ENCODE measurements around the gene MKNK2.

Gene MKNK2

DNA sequence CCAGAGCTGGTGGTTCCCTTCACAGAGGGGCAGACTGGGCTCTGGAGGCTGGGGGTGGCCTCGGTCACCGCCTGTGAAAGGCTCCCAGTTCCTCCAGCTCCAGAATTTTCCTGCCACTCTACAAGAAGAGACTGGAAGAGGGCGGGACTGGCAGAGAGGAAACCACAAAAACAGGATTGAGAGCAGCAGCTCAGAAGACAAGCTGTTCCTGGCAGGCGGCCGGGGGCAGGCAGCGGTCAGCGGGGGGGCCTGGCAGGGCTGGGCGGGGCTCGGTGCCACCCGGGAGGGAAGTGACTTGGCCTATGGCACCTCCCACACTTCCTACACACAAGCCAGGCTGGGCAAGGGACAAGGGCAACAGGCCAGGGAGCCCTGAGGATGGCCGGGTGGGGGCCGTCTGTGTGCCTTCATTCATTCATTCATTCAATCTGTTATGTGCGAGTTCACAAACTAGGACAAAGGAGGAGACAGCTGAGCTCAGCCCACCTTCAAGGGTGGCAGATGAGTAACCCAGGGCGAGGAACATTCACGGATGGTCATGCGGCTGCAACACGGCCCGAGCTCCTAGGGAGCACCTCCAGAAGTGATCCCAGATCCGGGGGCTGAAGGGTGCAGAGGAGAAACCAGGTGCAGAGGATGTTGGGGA, 18.6 kb downstream of the MKNK2 start:
- DNase-seq (ENCODE audit: low read depth, low spot score), result peak; percentile 96

DNA sequence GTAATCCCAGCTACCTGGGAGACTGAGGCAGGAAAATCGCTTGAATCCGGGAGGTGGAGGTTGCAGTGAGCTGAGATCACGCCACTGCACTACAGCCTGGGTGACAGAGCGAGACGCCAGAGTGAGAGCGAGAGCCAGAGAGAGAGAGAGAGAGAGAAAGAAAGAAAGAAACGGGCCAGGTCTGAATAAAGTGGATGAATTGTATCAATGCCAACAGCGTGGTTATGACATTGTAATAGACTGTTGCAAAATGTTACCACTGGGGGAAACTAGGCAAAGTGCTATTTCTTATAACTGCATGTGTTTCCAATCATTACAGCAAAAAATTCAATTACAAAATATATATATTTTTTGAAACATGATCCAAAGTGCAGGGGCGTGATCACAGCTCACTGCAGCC, 23.7 kb downstream of the MKNK2 start:
- DNase-seq (ENCODE audit: low read depth, low spot score), result peak; percentile 64

DNA sequence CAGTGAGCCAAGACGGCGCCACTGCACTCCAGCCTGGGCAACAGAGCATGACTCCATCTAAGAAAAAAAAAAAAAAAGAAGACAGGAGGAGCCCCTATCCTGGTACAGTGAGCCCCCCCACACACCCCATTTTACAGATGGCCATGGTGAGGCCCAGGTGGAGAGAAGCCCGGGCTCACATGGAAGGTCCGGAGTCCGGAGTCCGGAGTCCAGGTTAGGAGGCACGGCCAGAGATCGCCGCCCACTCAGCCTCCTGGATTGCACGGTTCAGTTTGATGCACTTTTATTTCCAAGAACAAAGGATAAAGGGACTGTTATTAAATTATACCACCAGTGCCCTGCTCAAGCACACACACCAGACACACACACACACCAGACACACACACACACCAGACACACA, 24.3 kb downstream of the MKNK2 start:
- DNase-seq (ENCODE audit: low read depth, low spot score), result no peak

DNA sequence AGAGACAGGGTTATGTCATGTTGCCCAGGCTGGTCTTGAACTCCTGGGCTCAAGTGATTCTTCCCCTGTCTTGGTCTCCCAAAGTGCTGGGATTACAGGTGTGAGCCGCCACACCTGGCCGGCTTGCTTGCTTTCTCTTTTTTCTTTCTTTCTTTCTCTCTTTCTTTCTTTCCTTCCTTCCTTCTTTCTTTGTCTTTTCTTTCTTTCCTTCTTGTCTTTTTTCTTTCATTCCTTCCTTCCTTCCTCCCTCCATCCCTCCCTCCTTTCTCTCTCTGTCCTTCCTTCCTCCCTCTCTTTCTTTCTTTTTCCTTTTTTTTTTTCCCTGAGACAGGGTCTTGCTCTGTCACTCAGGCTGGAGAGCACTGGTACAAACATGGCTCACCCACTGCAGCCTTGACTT, 28.8 kb downstream of the MKNK2 start:
- no peak for DNase-seq (ENCODE audit: low read depth, low spot score)

DNA sequence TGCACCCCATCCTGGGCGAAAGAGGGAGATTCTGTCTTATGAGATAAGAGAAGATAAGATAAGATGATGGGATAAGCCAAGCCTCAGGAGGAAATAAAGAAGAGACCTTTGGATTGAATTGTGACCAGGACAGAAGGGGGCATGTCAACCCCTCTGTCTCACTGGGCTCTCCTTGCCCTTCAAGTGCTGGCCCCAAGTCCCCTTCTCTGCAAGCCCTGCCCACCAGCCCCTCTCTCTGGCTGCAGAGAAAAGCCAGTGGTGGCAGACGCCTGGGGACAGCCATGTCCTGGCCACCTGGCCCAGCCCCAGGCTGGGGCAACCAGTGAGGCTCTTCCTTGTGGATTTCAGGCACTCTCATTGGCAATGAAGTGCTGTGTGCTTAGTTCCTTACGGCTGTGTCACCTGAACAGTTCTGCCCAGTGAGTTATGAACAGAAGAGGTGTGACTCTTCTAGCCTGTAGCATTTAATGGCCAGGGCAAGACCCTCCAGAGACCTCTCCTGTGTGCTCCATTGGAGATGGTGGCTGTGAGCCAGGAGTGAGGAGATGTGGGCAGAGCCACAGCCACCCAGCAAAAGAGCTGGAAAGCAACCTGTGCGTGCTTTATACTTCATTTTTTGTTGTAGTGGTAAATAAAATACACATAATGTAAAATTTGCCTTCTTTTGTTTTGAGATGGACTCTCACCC, 29.4 kb downstream of the MKNK2 start:
- no peak for DNase-seq (ENCODE audit: low read depth, low spot score)

DNA sequence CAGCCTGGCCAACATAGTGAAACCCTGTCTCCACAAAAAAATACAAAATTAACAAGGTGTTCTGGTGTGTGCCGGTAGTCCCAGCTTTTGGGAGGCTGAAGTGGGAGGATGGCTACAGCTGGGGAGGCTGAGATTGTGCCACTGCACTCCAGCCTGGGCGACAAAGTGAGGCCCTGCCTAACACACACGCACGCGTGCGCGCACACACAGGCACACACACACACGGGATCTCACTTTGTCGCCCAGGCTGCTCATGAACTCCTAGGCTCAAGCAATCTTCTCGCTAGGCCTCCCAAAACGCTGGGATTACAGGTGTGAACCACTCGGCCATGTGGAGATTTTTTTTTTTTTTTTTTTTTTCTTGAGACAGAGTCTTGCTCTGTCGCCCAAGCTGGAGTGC, 32.3 kb downstream of the MKNK2 start:
- DNase-seq (ENCODE audit: low read depth, low spot score), result no peak

DNA sequence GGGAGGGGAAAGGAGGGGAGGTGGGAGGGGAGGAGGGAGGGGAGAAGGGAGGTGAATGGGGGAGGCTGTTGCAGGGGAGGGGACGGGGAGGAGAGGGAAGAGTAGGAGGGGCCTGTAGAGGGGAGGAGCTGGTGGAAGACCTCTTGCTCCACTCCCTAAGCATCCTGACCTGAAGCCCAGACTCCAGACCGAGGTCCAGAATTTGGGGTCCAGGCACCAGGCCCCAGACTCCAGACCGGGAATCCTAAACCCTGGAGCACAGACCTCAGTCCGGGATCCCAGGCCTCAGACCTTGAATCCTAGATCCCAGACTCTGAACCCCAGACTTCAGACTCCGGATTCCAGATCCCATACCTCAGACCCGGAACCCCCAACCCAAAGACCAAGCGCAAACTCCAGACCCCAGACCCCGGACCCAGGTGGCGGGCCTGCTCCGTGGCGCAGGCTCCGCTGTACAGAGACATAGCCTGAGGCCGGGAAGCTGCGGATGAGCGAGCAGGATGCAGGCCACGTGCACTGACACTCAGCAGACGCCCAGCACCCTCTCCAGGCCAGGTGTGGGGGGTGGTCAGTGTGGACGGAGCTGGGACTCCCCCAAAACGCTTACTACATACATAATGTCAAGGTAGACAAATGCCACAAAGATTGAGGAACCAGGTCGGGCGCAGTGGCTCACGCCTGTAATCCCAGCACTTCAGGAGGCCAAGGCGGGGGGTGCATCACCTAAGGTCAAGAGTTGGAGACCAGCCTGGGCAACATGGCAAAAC, 34.8 kb downstream of the MKNK2 start:
- DNase-seq (ENCODE audit: low read depth, low spot score), result peak; percentile 81

DNA sequence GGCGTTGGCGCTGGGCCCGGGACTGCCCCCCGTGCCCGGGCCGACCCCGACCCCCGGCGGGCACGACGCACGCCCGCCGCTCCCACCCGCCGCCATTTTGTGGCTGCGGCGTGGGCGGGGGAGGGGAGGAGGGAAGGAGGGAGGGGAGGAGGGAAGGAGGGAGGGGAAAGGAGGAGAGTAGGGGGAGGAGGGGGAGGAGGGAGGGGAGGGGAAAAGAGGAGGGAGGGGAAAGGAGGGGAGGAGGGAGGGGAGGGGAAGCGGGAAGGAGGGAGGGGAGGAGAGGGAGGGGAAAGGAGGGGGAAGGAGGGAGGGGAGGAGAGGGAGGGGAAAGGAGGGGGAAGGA, 35.5 kb downstream of the MKNK2 start, which contains the start of gene BTBD2:
Gene BTBD2 (minus strand): TSS at position 107 of the 343 bp plus-strand sequence. CDS start 11 bp downstream, at position 96.
- DNase-seq (ENCODE audit: low read depth, low spot score), result peak; percentile 78

DNA sequence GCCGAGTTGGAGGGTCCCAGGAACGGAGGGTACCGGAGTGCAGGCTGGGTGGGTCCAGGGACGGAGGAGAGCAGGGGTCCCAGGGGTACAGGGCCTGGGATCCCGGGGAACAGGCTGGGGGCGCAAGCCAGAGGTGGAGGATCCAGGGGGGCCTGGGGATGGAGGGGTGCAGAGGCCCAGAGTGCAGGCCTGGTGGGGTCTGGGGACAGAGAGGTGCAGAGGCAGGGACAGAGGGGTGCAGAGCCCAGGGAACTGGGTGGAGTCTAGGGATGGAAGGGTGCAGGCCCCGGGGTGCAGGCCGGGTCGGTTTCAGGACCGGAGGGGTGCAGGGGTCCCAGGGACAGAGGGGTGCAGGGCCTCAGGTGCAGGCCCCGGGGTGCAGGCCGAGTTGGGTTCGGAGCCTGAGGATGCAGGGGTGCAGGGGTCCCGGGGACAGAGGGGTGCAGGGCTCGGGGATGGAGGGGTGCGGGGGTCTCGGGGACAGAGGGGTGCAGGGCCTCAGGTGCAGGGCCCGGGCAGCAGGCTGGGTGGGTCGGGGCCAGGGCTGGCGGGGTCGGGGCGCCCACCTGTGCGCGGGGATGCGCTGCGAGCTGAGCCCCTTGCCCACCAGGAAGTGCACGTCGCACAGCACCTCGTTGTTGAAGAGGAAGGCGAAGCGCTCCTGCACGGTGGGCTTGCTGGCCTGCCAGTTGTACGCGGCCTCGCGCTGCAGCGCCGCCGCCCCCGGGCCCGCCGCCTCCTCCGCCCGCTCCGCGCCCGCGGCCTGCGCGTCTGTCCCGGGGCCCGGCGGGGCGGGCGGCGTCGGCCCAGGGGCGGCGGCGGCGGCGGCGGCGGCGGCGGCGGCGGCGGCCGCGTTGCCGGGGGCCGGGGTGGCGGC, 36.1 kb downstream of the MKNK2 start:
- DNase-seq (ENCODE audit: low read depth, low spot score), result peak; percentile 53

DNA sequence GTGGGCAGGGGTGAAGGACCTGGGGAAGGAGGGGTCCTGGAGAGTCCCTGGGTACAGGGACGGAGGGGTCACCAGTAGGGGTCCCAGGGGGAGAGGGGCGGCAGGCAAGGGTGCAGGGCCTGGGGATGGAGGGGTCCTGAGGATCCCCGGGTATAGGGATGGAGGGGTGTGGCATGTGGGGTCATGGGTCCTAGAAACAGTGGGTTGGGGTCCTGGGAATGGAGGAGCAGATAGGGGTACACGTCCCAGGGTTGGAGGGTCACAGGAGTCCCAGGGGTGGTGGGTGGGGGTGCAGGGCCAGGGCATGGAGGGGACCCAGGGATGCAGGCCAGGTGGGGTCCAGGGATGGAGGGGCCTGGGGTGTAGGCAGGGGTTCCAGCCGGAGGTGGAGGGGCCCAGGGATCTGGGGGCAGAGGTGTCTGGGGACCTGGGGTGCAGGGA, 36.9 kb downstream of the MKNK2 start:
- DNase-seq (ENCODE audit: low read depth, low spot score), result no peak

DNA sequence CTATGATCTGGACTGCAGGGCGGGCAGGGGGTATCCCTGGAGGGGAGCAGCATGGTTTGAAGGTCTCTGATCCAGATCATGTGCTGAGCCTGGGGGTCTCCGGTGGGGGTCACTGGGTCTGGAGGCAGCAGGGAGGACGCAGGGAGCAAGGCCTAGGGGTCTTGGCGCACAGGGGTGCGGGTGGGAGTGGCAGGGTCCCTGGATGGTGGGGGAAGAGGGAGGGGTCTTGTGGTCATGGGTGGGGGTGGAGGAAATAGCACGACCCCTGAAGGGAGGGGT, 37.4 kb downstream of the MKNK2 start:
- no peak for DNase-seq (ENCODE audit: low read depth, low spot score)

DNA sequence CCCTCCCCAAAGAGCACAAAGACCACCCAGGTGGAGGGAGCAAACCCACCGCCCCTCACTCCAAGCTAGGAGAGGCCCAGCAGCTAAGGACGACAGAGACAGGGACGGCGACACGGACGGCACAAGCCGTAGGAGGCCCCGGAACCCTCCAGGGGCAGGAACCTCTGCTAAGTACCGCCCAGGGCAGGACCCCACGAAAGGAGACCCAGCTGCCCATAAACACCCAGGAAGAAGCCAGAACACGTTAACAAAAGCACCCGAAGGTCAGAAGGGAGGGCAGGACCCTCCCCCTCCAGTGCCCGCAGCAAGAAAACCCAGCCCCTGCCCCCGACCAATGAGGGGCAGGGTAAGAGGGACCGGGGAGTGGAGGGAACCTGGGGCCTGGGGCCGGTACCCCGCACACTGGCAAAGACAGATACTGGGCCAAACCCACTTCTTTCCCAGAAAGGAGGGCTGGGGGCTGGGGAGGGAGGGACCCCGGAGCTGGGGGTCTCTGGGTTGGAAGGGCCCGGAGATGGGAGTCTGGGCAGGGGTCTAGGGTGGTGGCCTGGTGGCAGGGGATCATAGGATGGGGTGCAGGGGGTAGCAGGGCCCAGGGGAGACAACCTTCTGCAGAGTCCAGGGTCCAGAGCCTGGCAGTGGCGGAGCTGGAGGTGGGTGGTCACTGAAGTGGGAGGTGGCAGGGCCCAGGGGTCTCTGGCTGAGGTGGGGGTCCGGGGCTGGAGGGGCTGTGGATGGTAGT, 37.9 kb downstream of the MKNK2 start:
- DNase-seq (ENCODE audit: low read depth, low spot score), result no peak

DNA sequence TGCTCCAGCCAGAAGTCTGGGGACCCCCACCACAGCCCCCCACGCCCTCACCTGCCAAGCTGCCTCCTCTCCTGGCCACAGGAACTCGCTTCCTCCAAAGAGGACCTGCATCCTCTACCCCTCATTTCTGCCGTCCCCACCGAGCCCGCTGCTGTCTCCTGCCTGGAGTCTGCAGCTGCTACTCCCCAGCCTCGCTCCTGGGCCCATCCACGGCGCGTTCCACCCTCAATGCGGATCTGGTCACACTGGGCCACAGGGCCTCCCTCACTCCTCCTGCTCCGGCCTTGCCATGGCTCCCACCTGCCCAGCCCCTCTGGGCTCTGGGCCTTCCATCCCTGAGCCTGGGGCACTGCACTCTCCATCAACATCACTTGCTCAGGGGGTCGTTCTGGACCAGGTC, 39.9 kb downstream of the MKNK2 start:
- no peak for DNase-seq (ENCODE audit: low read depth, low spot score)

DNA sequence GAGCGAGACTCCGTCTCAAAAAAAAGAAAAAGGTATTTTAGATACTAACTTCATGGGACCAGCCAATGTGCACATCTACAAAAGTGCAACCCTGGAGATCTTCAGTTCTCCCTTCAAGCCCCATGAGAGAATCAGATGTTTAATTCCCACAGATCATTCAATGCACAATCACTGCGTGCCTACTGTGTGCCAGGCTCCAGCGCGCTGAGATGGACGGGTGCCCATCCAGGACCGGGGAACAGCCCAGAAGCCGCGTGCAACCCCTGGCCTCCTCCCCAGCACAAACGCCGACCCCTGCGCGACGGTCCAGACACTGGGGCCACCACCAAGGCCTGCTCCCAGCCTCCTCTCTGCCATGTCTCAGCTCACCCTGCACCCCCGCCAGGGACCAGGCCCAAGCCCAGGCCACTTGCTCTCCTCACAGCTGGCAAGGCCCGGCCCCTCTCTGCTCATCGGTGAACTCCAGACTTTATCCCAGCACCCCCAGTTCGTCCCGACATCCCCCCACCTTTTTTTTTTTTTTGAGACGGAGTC, 40.8 kb downstream of the MKNK2 start:
- DNase-seq (ENCODE audit: low read depth, low spot score), result no peak

DNA sequence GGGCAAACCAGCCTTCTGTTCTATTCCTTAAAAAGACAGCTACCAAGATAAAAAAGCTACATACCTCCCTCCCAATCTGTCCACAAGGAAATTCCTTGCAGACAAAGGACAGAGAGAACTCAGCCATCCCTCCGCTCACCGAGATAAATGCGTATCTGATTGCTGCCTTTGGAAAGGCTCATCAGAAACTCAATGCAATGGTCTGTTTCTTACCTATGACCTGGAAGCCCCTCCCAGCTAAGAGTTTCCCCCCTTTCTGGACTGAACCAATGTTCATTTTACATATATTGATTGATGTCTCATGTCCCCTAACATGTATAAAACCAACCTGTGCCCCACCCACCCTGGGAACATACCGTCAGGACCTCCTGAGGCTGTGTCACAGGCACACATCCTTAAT, 47.2 kb downstream of the MKNK2 start:
- peak; percentile 32 for DNase-seq (ENCODE audit: low read depth, low spot score)

DNA sequence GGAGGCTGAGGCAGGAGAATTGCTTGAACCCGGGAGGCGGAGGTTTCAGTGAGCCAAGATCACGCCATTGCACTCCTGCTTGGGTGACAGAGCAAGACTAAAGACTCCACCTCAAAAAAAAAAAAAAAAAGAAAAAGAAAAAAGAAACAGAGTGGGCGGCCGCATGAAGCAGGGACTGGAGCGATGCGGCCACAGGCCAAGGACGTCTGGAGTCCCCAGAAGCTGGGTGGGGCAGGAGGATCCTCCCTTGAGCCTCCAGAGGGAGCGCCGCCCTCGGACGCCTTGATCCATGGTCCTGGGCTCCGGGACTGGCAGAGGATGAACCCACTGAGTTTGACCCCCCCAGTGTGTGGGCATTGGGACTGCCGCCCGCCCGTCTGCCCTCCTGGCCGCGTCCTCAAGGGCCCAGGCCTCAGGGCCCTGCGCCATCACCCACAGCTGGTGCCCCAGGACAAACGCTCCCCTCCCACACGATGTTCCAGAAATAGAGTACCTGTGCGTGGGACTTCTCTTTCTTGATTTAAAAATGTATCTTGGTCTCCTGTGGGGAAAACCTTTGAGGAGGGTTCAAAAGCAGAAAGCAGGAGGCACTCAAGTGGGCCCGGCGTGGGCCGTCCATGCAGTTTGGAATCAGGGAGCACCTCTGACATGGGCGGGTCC, 51.1 kb downstream of the MKNK2 start:
- DNase-seq (ENCODE audit: low read depth, low spot score), result no peak

DNA sequence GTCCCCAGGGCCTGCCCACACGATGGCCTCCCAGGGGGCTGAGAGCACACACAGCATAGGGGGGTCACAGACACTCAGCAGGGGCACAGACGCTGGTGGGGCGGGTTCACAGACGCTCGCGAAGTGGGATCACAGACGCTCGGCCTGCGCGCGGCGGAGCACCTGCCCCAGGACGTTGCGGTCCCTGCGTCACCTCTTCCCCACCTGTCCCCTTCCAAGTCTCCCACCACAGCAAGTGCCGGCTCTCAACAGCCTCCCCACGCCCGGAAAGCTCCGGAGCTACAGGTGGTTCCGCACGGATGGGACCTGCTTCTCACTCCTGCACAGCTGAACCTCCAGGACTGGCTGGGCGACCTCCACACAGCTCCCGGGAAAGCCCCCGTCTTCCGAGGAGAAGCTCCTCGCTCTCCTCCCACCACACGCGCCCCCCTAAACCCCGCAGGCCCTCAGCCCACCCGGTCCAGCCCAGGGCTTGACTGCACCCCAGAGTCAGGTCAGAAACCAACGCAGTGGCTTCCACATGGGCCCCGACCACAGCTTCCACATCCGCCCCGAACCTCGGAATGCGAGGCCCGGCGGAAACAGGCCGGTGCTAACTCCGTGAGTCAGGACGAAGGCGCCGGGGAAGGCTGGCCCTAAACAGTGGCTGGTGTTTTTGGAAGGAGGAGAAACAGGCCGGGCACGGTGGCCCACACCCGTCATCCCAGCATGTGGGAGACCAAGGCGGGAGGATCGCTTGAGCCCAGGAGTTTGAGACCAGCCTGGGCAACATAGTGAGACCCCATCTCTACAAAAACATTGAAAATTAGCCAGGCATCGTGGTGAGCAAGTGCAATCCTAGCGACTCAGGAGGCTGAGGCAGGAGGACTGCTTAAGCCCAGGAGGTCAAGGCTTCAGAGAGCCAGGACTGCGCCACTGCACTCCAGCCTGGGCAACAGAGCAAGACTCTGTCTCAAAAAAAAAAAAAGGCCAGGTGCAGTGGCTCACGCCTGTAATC, 52.0 kb downstream of the MKNK2 start:
- DNase-seq (ENCODE audit: low read depth, low spot score), result no peak

DNA sequence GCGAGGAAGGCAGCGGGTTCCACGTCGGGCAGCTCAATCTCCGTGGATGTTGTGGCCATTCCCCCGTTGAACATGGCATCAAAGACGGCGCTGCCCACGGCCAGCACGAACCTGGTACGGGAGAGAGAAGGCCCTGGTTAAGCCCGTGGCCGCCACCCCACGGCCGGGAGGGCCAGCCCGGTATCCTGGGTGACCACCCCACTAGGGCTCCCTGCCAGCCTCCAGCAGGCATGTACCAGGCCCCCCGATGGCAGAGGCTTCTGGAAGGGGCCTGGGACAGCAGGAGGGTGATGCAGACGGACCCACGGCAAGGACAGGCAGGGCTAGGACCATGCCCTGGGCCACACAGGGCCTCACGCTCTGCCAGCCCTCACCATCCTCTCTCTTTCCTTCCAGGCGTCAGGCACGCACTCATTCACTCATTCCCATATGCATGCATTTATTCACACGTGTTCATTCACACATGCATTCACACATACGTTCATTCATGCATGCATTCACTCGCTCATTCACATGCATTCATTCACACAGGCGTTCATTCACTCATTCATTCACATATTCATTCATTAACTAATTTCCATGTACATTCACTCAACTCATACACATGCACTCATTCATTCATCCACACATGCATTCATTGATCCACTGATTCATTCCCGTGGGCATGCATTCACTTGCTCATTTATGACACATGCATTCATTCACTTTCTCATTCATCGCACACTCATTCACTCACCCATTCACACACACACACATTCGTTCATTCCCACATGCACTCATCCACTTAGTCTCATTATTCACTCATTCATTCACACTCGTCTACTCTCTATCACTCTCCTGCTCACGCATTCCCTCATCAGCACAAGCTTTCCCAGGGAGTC, 53.5 kb downstream of the MKNK2 start:
- no peak for DNase-seq (ENCODE audit: low read depth, low spot score)
